Measurements from ENCODE around the gene RMI1. TPM values are rescaled to one million over a fixed set of nuclear protein-coding genes. Genes with fewer than 3 reads are reported as not detected.
A peak's percentile ranks its signal among the peaks of the same experiment; 100 is the strongest.
"Not testable (repeated sequence)": the region's sequence is repeated elsewhere in the genome, so short reads cannot be mapped to it uniquely, and the experiment has no call there.

RMI1 gene
- total RNA-seq, 1 experiment from 2014 or later, result 16.3 TPM

DNA sequence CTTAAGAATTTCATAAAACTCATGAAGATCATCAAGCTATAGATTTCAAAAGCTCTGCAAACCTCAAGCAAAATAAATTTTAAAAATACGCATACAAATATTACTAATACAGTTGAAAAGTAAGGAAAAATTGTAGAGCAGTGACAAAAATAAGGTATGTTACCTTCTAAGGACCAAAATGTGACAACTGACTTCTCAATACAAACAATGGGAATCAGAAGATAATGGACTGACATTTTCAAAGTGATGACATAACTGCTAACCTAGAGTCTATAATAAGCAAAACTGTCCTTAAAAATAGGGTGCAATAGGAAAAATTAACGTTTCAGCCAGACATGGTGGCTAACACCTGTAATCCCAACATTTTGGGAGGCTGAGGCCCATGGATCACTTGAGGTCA, 27.1 kb downstream of the RMI1 start:
- DNase-seq (ENCODE audit: low spot score), result no peak

GRCh38 chr9:84024041-84024575, 43.5 kb downstream of the RMI1 start:
- no peak for DNase-seq (ENCODE audit: low spot score)

DNA sequence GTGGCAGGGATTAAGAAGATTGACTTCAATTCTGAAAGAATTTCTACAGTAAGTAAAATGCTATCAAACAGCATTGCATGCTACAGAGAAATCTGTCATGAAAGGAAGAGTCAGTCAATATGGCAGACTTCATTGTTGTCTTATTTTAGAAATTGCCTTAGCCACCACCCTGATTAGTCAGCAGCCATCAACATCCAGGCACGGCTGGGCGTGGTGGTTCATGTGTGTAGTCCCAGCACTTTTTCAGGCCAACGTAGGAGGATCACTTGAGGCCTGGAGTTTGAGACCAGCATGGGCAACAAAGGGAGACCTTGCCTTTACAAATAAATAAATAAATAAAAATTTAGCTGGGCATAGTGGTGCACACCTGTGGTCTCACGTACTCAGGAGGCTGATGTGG, 46.6 kb downstream of the RMI1 start:
- DNase-seq (ENCODE audit: low spot score), result peak; percentile 8

- DNase-seq (ENCODE audit: low spot score), result no peak
Observed at GRCh38 chr9:84031534-84031933, 50.9 kb downstream of the RMI1 start.

GRCh38 chr9:84041857-84042256, 61.3 kb downstream of the RMI1 start:
- not testable (repeated sequence) for DNase-seq (ENCODE audit: low spot score)

GRCh38 chr9:84045481-84046097, 65.0 kb downstream of the RMI1 start:
- DNase-seq (ENCODE audit: low spot score), result no peak

Other genes with a start within 250 kb of the RMI1 start
- 5.7 and 10.3 TPM in 2 replicates for gene GKAP1, start 163.0 kb upstream of the RMI1 start, total RNA-seq (2014; rRNA removed; shearing (Covaris generic))
- gene KIF27, start 59.4 kb upstream of the RMI1 start, total RNA-seq (2014; rRNA removed; shearing (Covaris generic)), result 3.1 and 3.3 TPM in 2 replicates
- 631 and 694 TPM in 2 replicates for gene HNRNPK, start 590 bp upstream of the RMI1 start, total RNA-seq (2014; rRNA removed; shearing (Covaris generic))